HL-60 (cell line): ENCODE data around the gene TNNT2.

Experiments
- DNase-seq, 2 experiments: peaks; one replicate each; pipeline ENCODE4 v3.0.0-alpha.2; 2010 to 2020; ENCODE audit warnings: low read depth in 1 of 2, low spot score in 1 of 2
- H3K27ac ChIP-seq: fragments of 250-450 bp; sonication (Bioruptor Pico); replicated peaks from 2 replicates; pipeline ENCODE4 v1.5.1; 2020; ENCODE audit warnings: mild to moderate bottlenecking, moderate library complexity
- H3K27me3 ChIP-seq: fragments of 250-450 bp; sonication (Bioruptor Pico); 2 replicates; pipeline ENCODE4 v1.5.1; 2021; ENCODE audit warnings: mild to moderate bottlenecking, moderate library complexity; ENCODE audit not compliant: insufficient read depth, poor library complexity, severe bottlenecking
- H3K4me3 ChIP-seq: replicated peaks from 2 replicates; pipeline ENCODE4 v1.5.1; 2011; ENCODE audit warnings: mild to moderate bottlenecking, control low read depth, low read length; ENCODE audit not compliant: insufficient read depth
- CTCF ChIP-seq: IDR thresholded peaks from one replicate; pipeline ENCODE4 v1.5.1; 2011; ENCODE audit warnings: low read length, control low read depth, inconsistent platforms; ENCODE audit not compliant: insufficient read depth
- GABPA ChIP-seq: IDR thresholded peaks from 2 replicates; pipeline ENCODE4 v1.6.1; 2012; ENCODE audit warnings: low read depth
- POLR2AphosphoS5 ChIP-seq: IDR thresholded peaks from 2 replicates; pipeline ENCODE4 v1.6.1; 2012; ENCODE audit warnings: low read depth
- REST ChIP-seq: IDR thresholded peaks from 2 replicates; pipeline ENCODE4 v1.6.1; 2012; ENCODE audit warnings: low read depth; ENCODE audit not compliant: insufficient replicate concordance
- SPI1 ChIP-seq: IDR thresholded peaks from 2 replicates; pipeline ENCODE4 v1.6.1; 2012; ENCODE audit warnings: low read depth, mild to moderate bottlenecking, borderline replicate concordance

The TNNT2 gene

GRCh38 chr1:201404055-201404454 is 26.6 kb upstream of the TNNT2 start:
- Histone ChIP-seq H3K27me3 (peaks cover 20% of the 10 kb centered on the region), H3K27ac (no peak overlapping the region), H3K4me3 (no peak overlapping the region)
- no peak for TF ChIP-seq CTCF
- no peak for DNase-seq

- TF ChIP-seq SPI1 (no peak), GABPA (no peak), REST (no peak), CTCF (no peak), POLR2AphosphoS5 (no peak)
- peaks cover 20% of the 10 kb centered on the region for H3K27me3 ChIP-seq
- H3K27ac ChIP-seq: no peak overlapping the region
- no peak for DNase-seq
- H3K4me3 ChIP-seq: no peak overlapping the region
These were observed 25.9 kb upstream of the TNNT2 start for GRCh38 chr1:201403359-201403758.

GRCh38 chr1:201401700-201402099 is 24.2 kb upstream of the TNNT2 start:
- Histone ChIP-seq H3K27me3 (peaks cover 20% of the 10 kb centered on the region), H3K27ac (no peak overlapping the region), H3K4me3 (no peak overlapping the region)
- no peak for DNase-seq
- TF ChIP-seq POLR2AphosphoS5: no peak
- TF ChIP-seq GABPA: no peak
- TF ChIP-seq SPI1: no peak
- TF ChIP-seq CTCF: no peak
- no peak for TF ChIP-seq REST

- H3K27ac ChIP-seq: no peak overlapping the region
- TF ChIP-seq REST: no peak
- no peak for TF ChIP-seq CTCF
- TF ChIP-seq SPI1: no peak
- no peak for TF ChIP-seq GABPA
- no peak for TF ChIP-seq POLR2AphosphoS5
These were observed 23.4 kb upstream of the TNNT2 start for GRCh38 chr1:201400852-201401230.

More at GRCh38 chr1:201400852-201401230, 23.4 kb upstream of the TNNT2 start:
- no peak for DNase-seq
- no peak overlapping the region for H3K4me3 ChIP-seq
- H3K27me3 ChIP-seq: peaks cover 20% of the 10 kb centered on the region
